Fibroblast of lung (primary cell): ENCODE data around the gene FHOD3. TPM values are rescaled to one million over a fixed set of nuclear protein-coding genes. Genes with fewer than 3 reads are reported as not detected.
A peak's percentile ranks its signal among the peaks of the same experiment; 100 is the strongest.

Source experiments
- DNase-seq, 2 donors: peaks; one replicate each; pipeline versions ENCODE4 v3.0.0 to v3.0.0-alpha.2; 2010; ENCODE audit warnings: low read depth in 2 of 2
- H2AFZ ChIP-seq: 2 replicates; pipeline ENCODE4 v1.5.1; 2012; ENCODE audit warnings: low read length, control low read depth, inconsistent platforms
- H3K27ac ChIP-seq: 2 replicates; pipeline ENCODE4 v1.5.1; 2011; ENCODE audit warnings: low read length, control low read depth; ENCODE audit not compliant: insufficient read depth
- H3K27me3 ChIP-seq: 2 replicates; pipeline ENCODE4 v1.5.1; 2011; ENCODE audit warnings: mild to moderate bottlenecking, low read length; ENCODE audit not compliant: control insufficient read depth, insufficient read depth
- H3K36me3 ChIP-seq: 2 replicates; pipeline ENCODE4 v1.5.1; 2011; ENCODE audit warnings: low read length; ENCODE audit not compliant: control insufficient read depth, insufficient read depth
- H3K4me1 ChIP-seq: 2 replicates; pipeline ENCODE4 v1.5.1; 2011; ENCODE audit warnings: low read length; ENCODE audit not compliant: control insufficient read depth, insufficient read depth; ENCODE audit errors: extremely low read depth
- H3K4me2 ChIP-seq: 2 replicates; pipeline ENCODE4 v1.5.1; 2011; ENCODE audit warnings: low read length, control low read depth; ENCODE audit not compliant: insufficient read depth; ENCODE audit errors: extremely low read depth
- H3K4me3 ChIP-seq, 4 experiments: fragments of 200-600 bp in 1 of 4; sonication (generic) in 1 of 4; replicated peaks in 1 of 4; 2 replicates each; pipeline ENCODE4 v1.5.1; 2011 to 2016; ENCODE audit warnings: low read length in 4 of 4, low read depth in 3 of 4, mild to moderate bottlenecking in 3 of 4, control low read depth in 2 of 4, inconsistent platforms in 1 of 4, mixed read lengths in 1 of 4; ENCODE audit not compliant: insufficient read depth in 1 of 4; ENCODE audit errors: control extremely low read depth in 1 of 4
- H3K79me2 ChIP-seq: 2 replicates; pipeline ENCODE4 v1.5.1; 2012; ENCODE audit warnings: mild to moderate bottlenecking, low read length, inconsistent platforms; ENCODE audit not compliant: control insufficient read depth, insufficient read depth
- H3K9ac ChIP-seq: 2 replicates; pipeline ENCODE4 v1.5.1; 2011; ENCODE audit warnings: mild to moderate bottlenecking, low read length, control low read depth; ENCODE audit not compliant: insufficient read depth
- H3K9me3 ChIP-seq: 2 replicates; pipeline ENCODE4 v1.5.1; 2012; ENCODE audit warnings: low read depth, low read length; ENCODE audit not compliant: control insufficient read depth, insufficient read depth
- H4K20me1 ChIP-seq: 2 replicates; pipeline ENCODE4 v1.5.1; 2011; ENCODE audit warnings: low read length; ENCODE audit not compliant: control insufficient read depth, insufficient read depth; ENCODE audit errors: extremely low read depth
- CTCF ChIP-seq, 2 donors: IDR thresholded peaks in 1 of 2; conservative IDR thresholded peaks in 1 of 2; 1 replicate in 1 of 2; 2 replicates in 1 of 2; pipeline ENCODE4 v1.5.1; 2011 to 2012; ENCODE audit warnings: low read length in 2 of 2, control low read depth in 1 of 2, inconsistent platforms in 1 of 2, low read depth in 1 of 2, mild to moderate bottlenecking in 1 of 2
- EZH2 ChIP-seq: IDR thresholded peaks from 2 replicates; pipeline ENCODE4 v1.5.1; 2012; ENCODE audit warnings: low read length, control low read depth, mild to moderate bottlenecking; ENCODE audit errors: missing control alignments
- polyA plus RNA-seq, 2 donors: library from polyadenylated mRNA; depleted of rRNA in 1 of 2; stranded (reverse) in 1 of 2; unstranded in 1 of 2; fragments of >200 nt; gene quantifications; 2 replicates each; pipeline ENCODE4 v1.2.1, GENCODE V29; 2011 to 2012; ENCODE audit warnings: missing spikeins in 1 of 2
- total RNA-seq: library from RNA; depleted of rRNA; stranded (reverse); fragments of >200 nt; gene quantifications from 2 replicates; pipeline ENCODE4 v1.2.1, GENCODE V29; 2014

FHOD3 gene
- total and polyA plus RNA-seq, 2 donors (not counting 1 experiment from before 2014, with no cell fraction given), result 16.1 to 28.2 TPM

- peak overlapping the region; percentile 93 for H3K9ac ChIP-seq
- peaks cover 16% of the 10 kb centered on the region for H3K79me2 ChIP-seq
- peak overlapping the region; percentile 95 for H3K27ac ChIP-seq
- peaks cover 3% of the 10 kb centered on the region for H3K4me1 ChIP-seq
- no peaks in the 10 kb centered on the region for H3K9me3 ChIP-seq
- H2AFZ ChIP-seq, result peak overlapping the region; percentile 97
- H3K4me2 ChIP-seq, result peak overlapping the region; percentile 80
- H3K4me3 ChIP-seq, result peak overlapping the region; percentile 59 to 99 (median 94)
- DNase-seq, result peak; percentile 50 to 62
- TF ChIP-seq EZH2, result no peak
- peak in 1 of 2 donors; percentile 2 for TF ChIP-seq CTCF (conservative IDR thresholded peaks at IDR 0.05 in 1 of 2, IDR thresholded peaks at IDR 0.05 in 1 of 2; ENCODE audit: low read depth in 1 of 2, low read length in 2 of 2)
- H3K27me3 ChIP-seq, result no peaks in the 10 kb centered on the region
- H3K36me3 ChIP-seq, result no peaks in the 10 kb centered on the region
- no peaks in the 10 kb centered on the region for H4K20me1 ChIP-seq
These were observed 530.7 kb downstream of the FHOD3 start for GRCh38 chr18:36828157-36828629.

- H3K27ac ChIP-seq, result peak within 1 kb of the TSS; percentile 95
- H3K9me3 ChIP-seq, result no peaks in the 10 kb centered on the region
- H3K4me1 ChIP-seq, result peaks cover 3% of the 10 kb centered on the region
- H3K36me3 ChIP-seq, result no peaks in the 10 kb centered on the region
- no peaks in the 10 kb centered on the region for H3K27me3 ChIP-seq
- H4K20me1 ChIP-seq, result no peaks in the 10 kb centered on the region
- peak; percentile 86 for DNase-seq
- H2AFZ ChIP-seq, result peak within 1 kb of the TSS; percentile 99
- H3K4me3 ChIP-seq, result peak within 1 kb of the TSS; percentile 59 to 99 (median 94)
- TF ChIP-seq EZH2 (no peak), CTCF (conservative IDR thresholded peaks at IDR 0.05 in 1 of 2, IDR thresholded peaks at IDR 0.05 in 1 of 2; ENCODE audit: low read depth in 1 of 2, low read length in 2 of 2) (peak; percentile 29)
- peak within 1 kb of the TSS; percentile 93 for H3K9ac ChIP-seq
- H3K4me2 ChIP-seq, result peak within 1 kb of the TSS; percentile 80
- peaks cover 16% of the 10 kb centered on the region for H3K79me2 ChIP-seq
These were observed 531.3 kb downstream of the FHOD3 start, which contains the start of the genes KIAA1328 and TPGS2 for GRCh38 chr18:36828630-36829361. Gene KIAA1328, plus strand, starts transcription at chr18:36829127. Its CDS starts 12 bp downstream, at chr18:36829139. Gene TPGS2, minus strand, starts transcription at chr18:36829002. Its CDS starts 235 bp downstream, at chr18:36828767.

Other genes starting within 250 kb of the FHOD3 start
- gene RPRD1A, start 230.2 kb upstream of the FHOD3 start, total RNA-seq, result 38.0 and 46.2 TPM in 2 replicates
- gene RPRD1A, start 230.2 kb upstream of the FHOD3 start, polyA plus RNA-seq, result 25.6 and 36.4 TPM in 2 replicates
- gene SLC39A6, start 168.4 kb upstream of the FHOD3 start, total RNA-seq, result 107 and 164 TPM in 2 replicates
- 85.6 and 118 TPM in 2 replicates for gene SLC39A6, start 168.4 kb upstream of the FHOD3 start, polyA plus RNA-seq
- 135 and 309 TPM in 2 replicates for gene ELP2, start 167.8 kb upstream of the FHOD3 start, total RNA-seq
- gene ELP2, start 167.8 kb upstream of the FHOD3 start, polyA plus RNA-seq, result 72.4 and 96.6 TPM in 2 replicates
- 9.0 and 13.9 TPM in 2 replicates for gene MOCOS, start 110.2 kb upstream of the FHOD3 start, total RNA-seq
- 2.0 TPM in 2 replicates for gene MOCOS, start 110.2 kb upstream of the FHOD3 start, polyA plus RNA-seq